Neutrophil (primary cell): ENCODE results near the gene ANXA10.

Experiments
- H3K27ac ChIP-seq: fragments of 200-600 bp; sonication (generic); 2 replicates; pipeline ENCODE4 v1.5.1; 2016; ENCODE audit warnings: mild to moderate bottlenecking, moderate library complexity
- H3K27me3 ChIP-seq: fragments of 200-600 bp; sonication (generic); 2 replicates; pipeline ENCODE4 v1.6.0; 2016; ENCODE audit warnings: mild to moderate bottlenecking
- H3K36me3 ChIP-seq: fragments of 200-600 bp; sonication (generic); 2 replicates; pipeline ENCODE4 v1.5.1; 2017
- H3K4me1 ChIP-seq, 2 experiments: fragments of 200-600 bp in 1 of 2; sonication (generic) in 1 of 2; 1 replicate in 1 of 2; 2 replicates in 1 of 2; pipeline versions ENCODE4 v1.5.1 to v1.6.1; 2013 to 2016; ENCODE audit warnings: low read depth in 1 of 2, low read length in 1 of 2, mild to moderate bottlenecking in 1 of 2, moderate library complexity in 1 of 2; ENCODE audit not compliant: control insufficient read depth in 1 of 2, insufficient read depth in 1 of 2
- H3K4me3 ChIP-seq, 2 experiments: fragments of 200-600 bp in 1 of 2; sonication (generic) in 1 of 2; 1 replicate in 1 of 2; 2 replicates in 1 of 2; pipeline ENCODE4 v1.5.1; 2013 to 2016; ENCODE audit warnings: low read depth in 1 of 2, low read length in 1 of 2, mild to moderate bottlenecking in 1 of 2, moderate library complexity in 1 of 2
- H3K9me3 ChIP-seq: fragments of 200-600 bp; sonication (generic); 2 replicates; pipeline ENCODE4 v1.5.1; 2016
- CTCF ChIP-seq: fragments of 200-600 bp; sonication (generic); IDR thresholded peaks from 2 replicates; pipeline ENCODE4 v1.5.1; 2016; ENCODE audit warnings: antibody characterized with exemption

The ANXA10 gene

GRCh38 chr4:168077726-168078239 lies 14.6 kb upstream of the ANXA10 start:
- Histone ChIP-seq H3K27ac (no peak overlapping the region), H3K36me3 (no peaks in the 10 kb centered on the region), H3K4me1 (no peaks in the 10 kb centered on the region), H3K27me3 (no peaks in the 10 kb centered on the region), H3K9me3 (no peaks in the 10 kb centered on the region), H3K4me3 (no peak overlapping the region)
- TF ChIP-seq CTCF, result no peak

- Histone ChIP-seq H3K27ac (no peak overlapping the region), H3K4me1 (no peaks in the 10 kb centered on the region), H3K36me3 (no peaks in the 10 kb centered on the region), H3K4me3 (no peak overlapping the region), H3K9me3 (no peaks in the 10 kb centered on the region), H3K27me3 (no peaks in the 10 kb centered on the region)
- TF ChIP-seq CTCF, result no peak
These were observed 10.0 kb upstream of the ANXA10 start for GRCh38 chr4:168082379-168082778.

GRCh38 chr4:168095776-168096406 lies 3.6 kb downstream of the ANXA10 start:
- no peaks in the 10 kb centered on the region for H3K4me1 ChIP-seq
- H3K27me3 ChIP-seq, result no peaks in the 10 kb centered on the region
- no peak for TF ChIP-seq CTCF
- no peaks in the 10 kb centered on the region for H3K9me3 ChIP-seq
- no peak overlapping the region for H3K27ac ChIP-seq
- no peak overlapping the region for H3K4me3 ChIP-seq
- no peaks in the 10 kb centered on the region for H3K36me3 ChIP-seq

- TF ChIP-seq CTCF, result no peak
- no peak overlapping the region for H3K4me3 ChIP-seq
- H3K9me3 ChIP-seq, result no peaks in the 10 kb centered on the region
- no peaks in the 10 kb centered on the region for H3K36me3 ChIP-seq
- H3K4me1 ChIP-seq, result no peaks in the 10 kb centered on the region
- no peaks in the 10 kb centered on the region for H3K27me3 ChIP-seq
- H3K27ac ChIP-seq, result no peak overlapping the region
These were observed 4.1 kb downstream of the ANXA10 start for GRCh38 chr4:168096407-168096784.

- Histone ChIP-seq H3K27me3 (no peaks in the 10 kb centered on the region), H3K36me3 (no peaks in the 10 kb centered on the region), H3K27ac (no peak overlapping the region), H3K9me3 (no peaks in the 10 kb centered on the region), H3K4me3 (no peak overlapping the region), H3K4me1 (no peaks in the 10 kb centered on the region)
- no peak for TF ChIP-seq CTCF
These were observed 4.8 kb downstream of the ANXA10 start for GRCh38 chr4:168097161-168097560.
